Measurements from ENCODE around the gene EVI2A.
"Not testable (repeated sequence)": the region's sequence is repeated elsewhere in the genome, so short reads cannot be mapped to it uniquely, and the experiment has no call there.

The EVI2A gene

GRCh38 chr17:31318298-31318801, 3.1 kb downstream of the EVI2A start:
- Histone ChIP-seq H3K4me1 (no peaks in the 10 kb centered on the region), H3K9me3 (no peaks in the 10 kb centered on the region), H3K4me3 (ENCODE audit: low read depth, low read length) (no peak overlapping the region), H3K27me3 (no peaks in the 10 kb centered on the region), H3K36me3 (no peaks in the 10 kb centered on the region)
- no peak for DNase-seq
- no peak for TF ChIP-seq CTCF (IDR thresholded peaks at IDR 0.05; ENCODE audit: low read depth, low read length)

GRCh38 chr17:31314782-31315100, 6.7 kb downstream of the EVI2A start:
- DNase-seq, result no peak
- H3K4me1 ChIP-seq, result no peaks in the 10 kb centered on the region
- no peaks in the 10 kb centered on the region for H3K27me3 ChIP-seq
- no peaks in the 10 kb centered on the region for H3K36me3 ChIP-seq
- no peak for TF ChIP-seq CTCF (IDR thresholded peaks at IDR 0.05; ENCODE audit: low read depth, low read length)
- H3K4me3 ChIP-seq (ENCODE audit: low read depth, low read length), result no peak overlapping the region
- no peaks in the 10 kb centered on the region for H3K9me3 ChIP-seq

- H3K9me3 ChIP-seq, result no peaks in the 10 kb centered on the region
- no peaks in the 10 kb centered on the region for H3K4me1 ChIP-seq
- no peak for TF ChIP-seq CTCF (IDR thresholded peaks at IDR 0.05; ENCODE audit: low read depth, low read length)
- no peak for DNase-seq
- H3K36me3 ChIP-seq, result no peaks in the 10 kb centered on the region
- H3K27me3 ChIP-seq, result no peaks in the 10 kb centered on the region
- H3K4me3 ChIP-seq (ENCODE audit: low read depth, low read length), result no peak within 1 kb of the TSS
Measured at GRCh38 chr17:31313982-31314781, 7.2 kb downstream of the EVI2A start, which contains the start of gene EVI2B. TSS of gene EVI2B (minus strand) at chr17:31314054. CDS start at chr17:31305609, 8,445 bp downstream.

- H3K4me3 ChIP-seq (ENCODE audit: low read depth, low read length); H3K4me1 ChIP-seq; H3K27me3 ChIP-seq; H3K36me3 ChIP-seq; H3K9me3 ChIP-seq; DNase-seq: not testable (repeated sequence)
Measured at GRCh38 chr17:31312223-31312622, 9.2 kb downstream of the EVI2A start.

- no peaks in the 10 kb centered on the region for H3K27me3 ChIP-seq
- H3K9me3 ChIP-seq, result no peaks in the 10 kb centered on the region
- TF ChIP-seq CTCF (IDR thresholded peaks at IDR 0.05; ENCODE audit: low read depth, low read length), result no peak
- no peaks in the 10 kb centered on the region for H3K36me3 ChIP-seq
- DNase-seq, result no peak
- no peaks in the 10 kb centered on the region for H3K4me1 ChIP-seq
- H3K4me3 ChIP-seq (ENCODE audit: low read depth, low read length), result no peak overlapping the region
Measured at GRCh38 chr17:31311526-31311925, 9.9 kb downstream of the EVI2A start.

GRCh38 chr17:31310886-31311285, 10.5 kb downstream of the EVI2A start:
- no peak for TF ChIP-seq CTCF (IDR thresholded peaks at IDR 0.05; ENCODE audit: low read depth, low read length)
- Histone ChIP-seq H3K36me3 (no peaks in the 10 kb centered on the region), H3K27me3 (no peaks in the 10 kb centered on the region), H3K9me3 (no peaks in the 10 kb centered on the region), H3K4me3 (ENCODE audit: low read depth, low read length) (no peak overlapping the region), H3K4me1 (no peaks in the 10 kb centered on the region)
- DNase-seq, result no peak

All from BE2C (cell line).